Measurements from ENCODE around the gene NCOA7.

GRCh38 chr6:125766641-125767040, 24.1 kb upstream of the NCOA7 start:
- TF ChIP-seq, protein P1, sequence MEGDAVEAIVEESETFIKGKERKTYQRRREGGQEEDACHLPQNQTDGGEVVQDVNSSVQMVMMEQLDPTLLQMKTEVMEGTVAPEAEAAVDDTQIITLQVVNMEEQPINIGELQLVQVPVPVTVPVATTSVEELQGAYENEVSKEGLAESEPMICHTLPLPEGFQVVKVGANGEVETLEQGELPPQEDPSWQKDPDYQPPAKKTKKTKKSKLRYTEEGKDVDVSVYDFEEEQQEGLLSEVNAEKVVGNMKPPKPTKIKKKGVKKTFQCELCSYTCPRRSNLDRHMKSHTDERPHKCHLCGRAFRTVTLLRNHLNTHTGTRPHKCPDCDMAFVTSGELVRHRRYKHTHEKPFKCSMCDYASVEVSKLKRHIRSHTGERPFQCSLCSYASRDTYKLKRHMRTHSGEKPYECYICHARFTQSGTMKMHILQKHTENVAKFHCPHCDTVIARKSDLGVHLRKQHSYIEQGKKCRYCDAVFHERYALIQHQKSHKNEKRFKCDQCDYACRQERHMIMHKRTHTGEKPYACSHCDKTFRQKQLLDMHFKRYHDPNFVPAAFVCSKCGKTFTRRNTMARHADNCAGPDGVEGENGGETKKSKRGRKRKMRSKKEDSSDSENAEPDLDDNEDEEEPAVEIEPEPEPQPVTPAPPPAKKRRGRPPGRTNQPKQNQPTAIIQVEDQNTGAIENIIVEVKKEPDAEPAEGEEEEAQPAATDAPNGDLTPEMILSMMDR (IDR thresholded peaks at IDR 0.05; ENCODE audit: low read length): no peak
- TF ChIP-seq EZH2 (IDR thresholded peaks at IDR 0.05; ENCODE audit: borderline replicate concordance, low read length): no peak
